ENCODE data around the gene BANP.

- no peak for TF ChIP-seq CTCF (conservative IDR thresholded peaks at IDR 0.05; ENCODE audit: low read depth, low read length)
- no peak for TF ChIP-seq EZH2phosphoT487 (IDR thresholded peaks at IDR 0.05; ENCODE audit: borderline replicate concordance, low read length)
- TF ChIP-seq EZH2 (IDR thresholded peaks at IDR 0.05; ENCODE audit: low read length, unreplicated experiment): no peak
Observed at GRCh38 chr16:87917503-87917902, 33.7 kb upstream of the BANP start.

Measured in PC-3 (cell line).